ENCODE results near the gene ZNF624. TPM values are rescaled to one million over a fixed set of nuclear protein-coding genes. Genes with fewer than 3 reads are reported as not detected.

Gene ZNF624
- total RNA-seq, 1 experiment from 2014 or later: 7.2 TPM

GRCh38 chr17:16622540-16623277 is 30.9 kb downstream of the ZNF624 start:
- no peaks in the 10 kb centered on the region for H4K20me1 ChIP-seq (ENCODE audit: insufficient read depth)
- H3K79me2 ChIP-seq (ENCODE audit: low read depth): no peaks in the 10 kb centered on the region
- no peaks in the 10 kb centered on the region for H3K4me1 ChIP-seq (replicated peaks; ENCODE audit: insufficient read depth)
- H3K4me3 ChIP-seq: no peak overlapping the region
- no peaks in the 10 kb centered on the region for H3K9me2 ChIP-seq (ENCODE audit: insufficient read depth)
- no peaks in the 10 kb centered on the region for H3F3A ChIP-seq (ENCODE audit: insufficient read depth, low read depth)
- intact Hi-C loops (cut with micrococcal nuclease; ENCODE audit: unreplicated experiment): loop anchor here (1.0 to 5.0 kb wide), 2 partner anchors 8 to 70 kb away; no protein-coding TSS in a partner anchor
- ChIA-PET CTCF (no interaction called here), POLR2A (ENCODE audit: unreplicated experiment) (no interaction called here)
- H3K9me3 ChIP-seq (ENCODE audit: insufficient read depth, low read depth): peaks cover 45% of the 10 kb centered on the region
- no peak for TF ChIP-seq CTCF (conservative IDR thresholded peaks at IDR 0.05)
- TF ChIP-seq EZH2 (IDR thresholded peaks at IDR 0.05; ENCODE audit: low read depth): no peak
- no peak overlapping the region for H3K27ac ChIP-seq
- H3K36me3 ChIP-seq (ENCODE audit: low read depth): peaks cover 15% of the 10 kb centered on the region
- DNase-seq: no peak
- no TSS peak for BruUV-seq (replicated peaks)
- no peak overlapping the region for H2AFZ ChIP-seq
- no peaks in the 10 kb centered on the region for H3K27me3 ChIP-seq (ENCODE audit: insufficient read depth, low read depth)
- no peak overlapping the region for H3K4me2 ChIP-seq

GRCh38 chr17:16617481-16618060 is 36.1 kb downstream of the ZNF624 start:
- no TSS peak for BruUV-seq (replicated peaks)
- Histone ChIP-seq H3K36me3 (ENCODE audit: low read depth) (no peaks in the 10 kb centered on the region), H3K79me2 (ENCODE audit: low read depth) (no peaks in the 10 kb centered on the region), H3K27ac (no peak overlapping the region), H3K4me1 (replicated peaks; ENCODE audit: insufficient read depth) (no peaks in the 10 kb centered on the region), H3K4me3 (no peak overlapping the region), H2AFZ (no peak overlapping the region), H3F3A (ENCODE audit: insufficient read depth, low read depth) (no peaks in the 10 kb centered on the region), H3K27me3 (ENCODE audit: insufficient read depth, low read depth) (no peaks in the 10 kb centered on the region), H3K4me2 (no peak overlapping the region), H3K9me3 (ENCODE audit: insufficient read depth, low read depth) (peaks cover 18% of the 10 kb centered on the region), H3K9me2 (ENCODE audit: insufficient read depth) (no peaks in the 10 kb centered on the region), H4K20me1 (ENCODE audit: insufficient read depth) (no peaks in the 10 kb centered on the region)
- ChIA-PET POLR2A (ENCODE audit: unreplicated experiment) (no interaction called here), CTCF (interaction anchor here (0.7 kb wide), 1 partner anchor 25 kb away, joined by 3 read pairs; no protein-coding TSS in a partner anchor)
- TF ChIP-seq CTCF (conservative IDR thresholded peaks at IDR 0.05) (no peak), EZH2 (IDR thresholded peaks at IDR 0.05; ENCODE audit: low read depth) (no peak)
- intact Hi-C loops (cut with micrococcal nuclease; ENCODE audit: unreplicated experiment): no loop called here
- no peak for DNase-seq

GRCh38 chr17:16599537-16599936 is 54.1 kb downstream of the ZNF624 start:
- no peaks in the 10 kb centered on the region for H3K79me2 ChIP-seq (ENCODE audit: low read depth)
- no peak overlapping the region for H2AFZ ChIP-seq
- no TSS peak for BruUV-seq (replicated peaks)
- no peaks in the 10 kb centered on the region for H3K9me2 ChIP-seq (ENCODE audit: insufficient read depth)
- no peaks in the 10 kb centered on the region for H3K27me3 ChIP-seq (ENCODE audit: insufficient read depth, low read depth)
- no peaks in the 10 kb centered on the region for H4K20me1 ChIP-seq (ENCODE audit: insufficient read depth)
- no peak for DNase-seq
- TF ChIP-seq EZH2 (IDR thresholded peaks at IDR 0.05; ENCODE audit: low read depth): no peak
- no peak for TF ChIP-seq CTCF (conservative IDR thresholded peaks at IDR 0.05)
- CTCF ChIA-PET: no interaction called here
- 0 out of 2 replicates have a peak, but pooled peaks cover under 1% of the 10 kb centered on the region for H3K9me3 ChIP-seq (ENCODE audit: insufficient read depth, low read depth)
- intact Hi-C loops (cut with micrococcal nuclease; ENCODE audit: unreplicated experiment): no loop called here
- no peak overlapping the region for H3K27ac ChIP-seq
- no peak overlapping the region for H3K4me3 ChIP-seq
- no peaks in the 10 kb centered on the region for H3F3A ChIP-seq (ENCODE audit: insufficient read depth, low read depth)
- H3K36me3 ChIP-seq (ENCODE audit: low read depth): no peaks in the 10 kb centered on the region
- no peaks in the 10 kb centered on the region for H3K4me1 ChIP-seq (replicated peaks; ENCODE audit: insufficient read depth)
- POLR2A ChIA-PET (ENCODE audit: unreplicated experiment): no interaction called here
- no peak overlapping the region for H3K4me2 ChIP-seq
